T47D (cell line): ENCODE data around the gene TYSND1.
"Not testable (repeated sequence)": the region's sequence is repeated elsewhere in the genome, so short reads cannot be mapped to it uniquely, and the experiment has no call there.

Experiments
- DNase-seq, 2 experiments: peaks; one replicate each; pipeline versions ENCODE4 v3.0.0 to v3.0.0-alpha.2; 2011 to 2012; ENCODE audit warnings: low read depth in 1 of 2, low spot score in 1 of 2
- JUND ChIP-seq: IDR thresholded peaks from 2 replicates; pipeline ENCODE4 v1.6.1; 2012; ENCODE audit warnings: low read depth
- in situ Hi-C: cut with HindIII; loops from 2 replicates; pipeline ENCODE4 v1.10.0; 2016; ENCODE audit warnings: low sequenced_read_pairs, low pct_unique_long_range_greater_than_20kb

The TYSND1 gene

GRCh38 chr10:70109064-70109729, 37.3 kb downstream of the TYSND1 start:
- in situ Hi-C loops, result no loop called here
- TF ChIP-seq JUND, result no peak
- no peak for DNase-seq

GRCh38 chr10:70106958-70107791, 39.3 kb downstream of the TYSND1 start:
- no peak for TF ChIP-seq JUND
- no peak for DNase-seq
- in situ Hi-C loops, result no loop called here

- in situ Hi-C loops, result no loop called here
- no peak for DNase-seq
Observed at GRCh38 chr10:70101668-70102067, 44.8 kb downstream of the TYSND1 start.

GRCh38 chr10:70101068-70101562, 45.4 kb downstream of the TYSND1 start:
- in situ Hi-C loops, DNase-seq: not testable (repeated sequence)

More at GRCh38 chr10:70101668-70102067, 44.8 kb downstream of the TYSND1 start:
- TF ChIP-seq JUND, result no peak

- TF ChIP-seq JUND, result no peak
- no peak for DNase-seq
- in situ Hi-C loops, result no loop called here
Observed at GRCh38 chr10:70098271-70098670, 48.2 kb downstream of the TYSND1 start.

- no peak for DNase-seq
- in situ Hi-C loops, result no loop called here
- no peak for TF ChIP-seq JUND
Observed at GRCh38 chr10:70097459-70097858, 49.0 kb downstream of the TYSND1 start.

GRCh38 chr10:70096705-70097420, 49.6 kb downstream of the TYSND1 start:
- DNase-seq, result no peak
- in situ Hi-C loops, result no loop called here
- TF ChIP-seq JUND, result no peak

- no peak for DNase-seq
- no peak for TF ChIP-seq JUND
- in situ Hi-C loops, result no loop called here
Observed at GRCh38 chr10:70096016-70096704, 50.3 kb downstream of the TYSND1 start.

GRCh38 chr10:70094250-70094649, 52.2 kb downstream of the TYSND1 start:
- TF ChIP-seq JUND, result no peak
- no peak for DNase-seq
- in situ Hi-C loops, result no loop called here

GRCh38 chr10:70093335-70093944, 53.1 kb downstream of the TYSND1 start:
- no peak for TF ChIP-seq JUND
- no peak for DNase-seq
- in situ Hi-C loops, result no loop called here

GRCh38 chr10:70092389-70092718, 54.1 kb downstream of the TYSND1 start:
- in situ Hi-C loops, result no loop called here

GRCh38 chr10:70090951-70091350, 55.5 kb downstream of the TYSND1 start:
- DNase-seq, result no peak
- no peak for TF ChIP-seq JUND
- in situ Hi-C loops, result no loop called here

More at GRCh38 chr10:70092389-70092718, 54.1 kb downstream of the TYSND1 start:
- no peak for TF ChIP-seq JUND
- no peak for DNase-seq
